Hematopoietic multipotent progenitor cell treated with erythropoietin and hydrocortisone succinate and interleukin-3 and kit ligand, for 6 days (in vitro differentiated cells): ENCODE data around the gene CCNJL.

ENCODE experiments used
- DNase-seq: peaks from one replicate; pipeline ENCODE4 v3.0.0-alpha.2; 2015

CCNJL gene

GRCh38 chr5:160211352-160211751 is 101.0 kb downstream of the CCNJL start:
- DNase-seq = no peak

- DNase-seq = no peak
Measured at GRCh38 chr5:160210606-160211005, 101.8 kb downstream of the CCNJL start.

DNA sequence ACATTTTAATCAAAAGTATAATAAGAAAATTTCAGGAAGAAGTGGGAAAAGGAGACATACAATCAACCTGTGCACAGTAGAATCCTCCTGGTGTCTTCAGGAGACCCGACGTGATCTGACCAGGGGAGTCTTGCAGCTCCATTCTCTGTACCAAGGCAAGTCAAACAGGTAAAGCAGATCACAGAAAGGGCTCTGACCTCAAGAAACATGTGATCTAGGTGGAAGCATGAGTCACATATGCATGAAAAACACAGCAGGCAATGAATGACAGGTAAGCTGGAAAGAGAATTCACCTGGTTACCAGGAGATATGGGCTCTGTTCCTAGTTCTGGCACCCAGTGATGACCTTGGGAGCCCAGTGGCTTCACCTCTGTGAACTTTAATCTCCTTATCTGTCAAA is 102.4 kb downstream of the CCNJL start:
- no peak for DNase-seq

GRCh38 chr5:160207061-160207460 is 105.3 kb downstream of the CCNJL start:
- DNase-seq = no peak
